CMK (cell line): ENCODE results near the gene SMG5.

Experiments
- DNase-seq: peaks from one replicate; pipeline ENCODE4 v3.0.0-alpha.2; 2010; ENCODE audit warnings: low read depth

The SMG5 gene

DNA sequence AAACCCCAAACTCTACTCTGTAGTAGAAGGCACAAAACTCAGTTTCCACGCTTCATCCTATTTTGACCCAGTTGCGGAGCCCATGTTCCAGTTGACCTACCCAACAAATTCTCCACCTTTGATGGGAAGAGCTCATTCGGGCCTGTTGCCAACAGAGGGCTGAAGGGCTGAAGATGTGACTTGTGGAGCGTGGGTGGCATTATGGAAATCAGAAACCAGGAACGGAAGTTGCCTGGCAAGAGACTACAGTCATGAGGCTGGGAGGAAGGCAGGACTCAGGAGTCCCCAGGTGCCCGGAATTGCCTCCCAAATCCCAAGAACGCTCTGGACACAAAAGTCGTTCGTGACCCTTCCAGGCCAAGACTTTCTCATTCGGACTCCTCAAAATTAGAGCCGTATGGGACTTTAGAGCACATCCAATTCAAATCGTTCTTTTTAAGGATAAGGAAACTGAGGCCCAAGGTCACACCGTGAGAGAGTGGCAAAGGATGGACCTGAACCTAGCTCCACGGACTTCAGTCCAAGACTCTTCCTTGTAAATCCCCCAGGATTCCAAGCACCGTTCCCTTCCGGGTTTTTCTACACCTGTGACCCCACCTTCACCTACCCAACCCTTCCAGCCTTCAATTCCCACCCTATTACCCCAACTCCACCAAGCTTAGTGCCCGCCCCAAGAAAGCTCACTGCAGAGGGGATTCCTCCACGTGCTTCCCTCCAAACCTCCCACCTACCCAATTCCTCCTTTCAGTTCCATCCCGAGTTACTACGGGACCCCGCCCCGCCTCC is 739 bp downstream of the SMG5 start:
- no peak for DNase-seq

DNA sequence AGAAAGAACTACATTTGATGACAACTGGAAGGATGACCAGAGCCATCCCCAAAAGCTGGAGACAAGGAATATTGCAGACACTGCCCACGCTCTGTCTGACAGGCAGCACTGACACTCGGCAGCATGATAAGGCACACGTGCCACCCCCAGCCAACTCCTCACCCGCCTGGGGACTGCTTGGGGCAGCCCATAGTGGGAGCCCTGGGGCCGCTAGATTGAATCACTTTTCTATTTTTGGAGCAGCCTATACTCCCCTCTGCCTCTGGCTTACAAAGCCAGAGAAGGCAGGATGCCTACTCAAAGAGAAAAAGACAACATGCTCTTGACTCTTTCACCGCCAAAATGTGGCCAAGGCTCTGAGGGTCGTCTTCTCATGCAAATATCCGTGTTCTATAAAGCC is 1.3 kb downstream of the SMG5 start:
- DNase-seq = no peak

GRCh38 chr1:156279837-156280236 is 2.8 kb downstream of the SMG5 start:
- no peak for DNase-seq

- DNase-seq = no peak
These were observed 5.7 kb downstream of the SMG5 start for GRCh38 chr1:156276966-156277381.

- no peak for DNase-seq
These were observed 6.1 kb downstream of the SMG5 start for GRCh38 chr1:156276532-156276931.

DNA sequence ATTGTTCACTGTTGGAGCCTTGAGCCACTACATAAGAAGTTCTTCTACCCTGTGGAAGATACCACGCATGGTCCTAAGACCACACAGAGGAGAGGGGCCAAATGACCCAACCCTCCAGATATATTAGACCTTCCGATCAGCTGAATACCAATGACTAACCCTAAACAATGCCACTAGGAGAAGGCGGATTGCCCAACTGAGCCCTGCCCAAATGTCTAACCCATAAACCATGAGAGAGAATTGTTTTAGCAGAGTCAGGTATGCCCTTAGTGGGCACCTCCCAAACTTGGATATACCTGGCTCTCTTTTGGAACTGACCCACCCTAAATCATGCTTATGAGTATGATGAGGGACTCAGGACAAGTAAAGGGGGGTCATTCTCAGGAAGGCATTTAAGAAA is 12.3 kb downstream of the SMG5 start:
- no peak for DNase-seq

- DNase-seq = no peak
These were observed 14.3 kb downstream of the SMG5 start for GRCh38 chr1:156268336-156268735.

DNA sequence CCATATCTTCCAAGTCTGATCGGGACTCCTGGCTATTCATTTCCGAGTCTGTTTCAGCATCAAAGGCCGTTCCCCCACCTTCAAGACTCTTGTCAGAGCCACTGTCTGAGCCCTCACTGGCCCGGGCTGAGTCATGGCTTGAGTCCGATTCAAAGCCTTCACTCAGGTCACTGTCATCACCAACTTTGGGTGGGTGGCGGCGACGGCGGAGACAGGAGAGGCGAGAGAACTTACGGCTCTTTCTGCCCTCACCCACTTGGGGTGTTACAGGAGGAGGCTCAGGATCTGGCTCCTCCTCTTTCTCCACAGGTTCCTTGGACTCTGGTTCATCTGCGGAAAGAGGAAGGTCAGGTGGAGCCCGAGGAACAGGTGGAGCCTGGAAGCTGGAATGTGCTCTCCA is 16.6 kb downstream of the SMG5 start:
- no peak for DNase-seq

GRCh38 chr1:156263288-156263655 is 19.4 kb downstream of the SMG5 start:
- DNase-seq = no peak

DNA sequence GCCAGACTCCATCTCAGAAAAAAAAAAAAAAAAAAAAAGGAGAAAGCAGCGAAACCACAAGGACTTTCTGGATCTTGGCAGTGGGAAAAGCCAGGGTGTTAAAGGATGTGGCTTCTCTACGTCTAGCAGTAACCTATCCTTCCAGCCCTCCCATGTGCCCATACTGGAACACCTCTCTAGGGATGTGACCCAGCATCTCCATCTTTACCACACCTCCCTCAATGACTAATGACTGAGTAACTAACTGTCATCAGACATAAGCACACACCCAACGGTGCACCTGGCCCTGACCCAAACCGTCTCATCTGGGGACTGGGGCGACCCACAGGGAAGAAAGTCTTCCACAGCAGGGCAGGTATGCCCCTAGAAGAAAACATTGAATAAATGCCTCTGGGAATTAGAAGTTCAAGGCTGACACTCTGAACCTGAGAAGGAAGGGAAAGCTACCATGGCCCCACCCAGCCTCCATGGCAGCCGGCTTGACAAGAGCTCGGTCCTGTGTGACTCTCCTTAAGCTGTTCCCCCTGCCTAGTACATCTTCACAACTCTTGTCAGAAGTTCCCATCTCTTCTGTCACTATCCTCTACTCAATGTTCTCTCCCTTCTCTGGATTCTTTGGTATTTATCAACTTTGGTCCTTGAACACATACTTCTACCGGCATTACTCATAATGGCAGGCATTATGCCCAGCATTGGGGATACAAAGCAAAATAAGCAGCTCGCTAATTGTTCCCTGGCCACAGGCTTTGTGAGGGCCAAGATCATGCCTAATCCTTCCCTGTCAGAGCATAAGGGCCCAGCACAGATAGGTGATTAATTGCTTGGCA is 20.0 kb downstream of the SMG5 start:
- DNase-seq = no peak

DNA sequence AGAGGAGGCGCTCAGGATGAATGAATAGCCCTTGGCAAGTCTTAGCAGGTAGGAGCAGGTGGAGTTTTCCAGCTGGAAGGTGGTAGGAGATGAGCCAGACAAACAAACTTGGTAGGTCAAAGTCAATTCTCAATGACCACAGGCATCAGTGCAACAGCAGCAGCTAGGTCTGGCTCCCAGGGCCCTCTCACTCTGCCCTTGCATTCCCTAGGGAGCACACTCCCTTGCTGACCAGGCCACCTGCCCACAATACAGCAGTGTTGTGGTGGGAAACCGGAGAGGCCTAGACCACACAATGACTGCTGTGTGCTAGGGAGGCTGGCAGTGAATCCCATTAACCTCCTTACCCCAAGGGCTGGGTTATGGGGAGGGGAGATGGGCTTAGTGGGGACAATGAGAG is 21.7 kb downstream of the SMG5 start:
- DNase-seq = no peak

DNA sequence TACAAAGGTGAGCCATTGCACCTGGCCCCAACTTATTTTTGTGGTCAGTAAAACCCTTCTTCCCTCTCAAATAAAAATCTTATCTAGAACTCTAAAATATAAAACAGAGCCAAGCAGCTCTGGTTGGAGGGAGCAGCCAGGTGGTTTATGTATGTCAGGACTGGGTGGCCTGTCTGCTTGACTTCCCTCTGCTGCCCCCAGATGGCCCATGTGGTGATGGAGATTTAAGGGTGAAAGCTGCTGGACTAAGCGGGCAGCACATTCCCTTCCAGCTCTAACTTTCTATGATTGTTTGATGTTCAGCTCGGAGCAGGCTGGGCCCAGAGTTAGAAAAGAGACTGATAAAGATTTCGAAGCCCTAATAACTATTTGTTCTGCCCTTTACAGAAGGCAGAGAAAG is 22.8 kb downstream of the SMG5 start:
- no peak for DNase-seq

GRCh38 chr1:156258859-156259258 is 23.8 kb downstream of the SMG5 start:
- no peak for DNase-seq

- DNase-seq = no peak
These were observed 24.9 kb downstream of the SMG5 start for GRCh38 chr1:156257711-156258110.

- DNase-seq = no peak
These were observed 29.0 kb downstream of the SMG5 start for GRCh38 chr1:156253634-156254033.

DNA sequence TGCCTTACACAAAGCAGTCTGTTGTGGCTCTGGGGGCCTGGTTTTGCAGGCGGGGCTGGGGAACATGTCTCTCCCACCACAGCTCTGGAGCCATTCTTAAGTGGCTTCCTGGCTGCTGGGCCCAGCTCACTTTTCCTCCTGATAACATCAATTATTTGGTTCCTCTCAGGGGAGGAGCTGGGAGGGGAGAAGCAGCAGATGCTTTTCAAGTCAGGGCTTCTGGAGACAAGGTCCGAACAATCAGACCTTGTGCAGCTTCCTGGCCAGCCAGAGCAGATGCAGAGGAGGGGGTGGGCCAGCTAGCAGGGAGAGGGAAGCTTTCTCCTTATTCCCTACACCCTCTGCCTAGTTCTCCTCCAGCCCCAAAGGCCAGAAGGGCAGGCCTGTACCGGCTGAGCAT is 31.1 kb downstream of the SMG5 start:
- peak; percentile 71 for DNase-seq

DNA sequence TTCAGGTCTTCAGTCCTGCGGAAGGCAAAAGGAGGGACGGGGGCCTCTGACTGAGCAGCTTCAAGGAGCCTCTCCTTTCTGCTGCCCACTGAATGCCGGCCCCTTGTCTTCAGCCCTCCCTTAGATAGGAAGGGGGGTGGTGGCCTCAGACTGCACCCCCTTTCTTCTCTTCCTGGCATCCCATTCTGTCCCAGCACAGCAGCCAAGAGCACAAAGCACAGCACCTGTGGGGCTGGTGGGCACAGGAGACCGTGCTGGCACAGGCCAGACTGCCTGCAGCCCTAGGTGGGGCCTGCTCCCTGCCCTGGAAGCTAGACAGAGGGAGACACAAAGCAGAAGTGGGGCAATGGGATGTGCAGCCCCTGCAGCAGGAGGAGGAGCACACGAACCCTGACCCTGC is 33.0 kb downstream of the SMG5 start:
- no peak for DNase-seq

- DNase-seq = no peak
These were observed 34.3 kb downstream of the SMG5 start for GRCh38 chr1:156248323-156248683.

DNA sequence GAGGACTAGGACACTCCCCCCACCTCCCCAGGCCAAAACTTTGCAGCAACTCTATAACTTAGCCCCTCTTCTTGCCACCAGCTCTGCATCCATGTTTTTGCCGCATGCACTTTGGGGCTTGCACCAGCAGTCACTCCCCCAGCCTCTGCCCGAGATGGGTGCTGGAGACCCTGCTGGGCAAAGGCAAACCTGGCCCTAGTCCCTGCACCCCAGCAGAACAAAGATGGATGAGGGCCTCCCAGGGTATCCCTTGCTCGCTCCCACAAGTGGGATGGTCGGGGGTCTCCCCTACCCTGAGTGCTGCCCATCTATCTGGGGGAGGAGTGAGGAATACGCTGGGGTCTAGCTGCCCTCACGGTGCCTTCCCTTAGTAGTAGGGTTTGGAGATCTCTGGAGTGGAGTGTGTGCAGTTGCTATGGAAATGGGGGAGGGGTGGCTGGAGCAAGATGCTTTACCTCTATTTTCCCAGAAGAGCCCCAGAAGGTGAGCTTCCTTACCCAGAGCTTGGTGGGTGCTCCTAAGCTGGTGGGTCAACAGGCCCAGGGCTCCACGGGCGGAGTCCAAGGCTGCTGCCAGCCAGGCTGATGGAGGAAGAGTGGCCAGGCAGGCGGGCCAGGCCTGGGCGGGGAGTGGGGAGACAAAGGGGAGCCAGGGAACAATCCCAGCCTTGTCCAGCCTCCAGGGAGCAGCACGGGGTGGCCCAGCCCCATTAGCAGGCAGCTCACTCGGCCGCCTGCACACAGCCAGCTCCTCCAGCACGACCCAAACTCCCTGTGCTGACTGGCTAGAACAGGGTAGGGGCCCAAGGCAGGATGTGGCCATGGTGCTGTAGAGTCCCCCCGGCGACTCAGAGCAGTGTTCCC is 34.9 kb downstream of the SMG5 start, which contains the start of gene PAQR6:
Gene PAQR6 (minus strand): TSS at position 597 of the 863 bp plus-strand sequence. CDS start 1,325 bp downstream, outside the sequence.
- DNase-seq = no peak

DNA sequence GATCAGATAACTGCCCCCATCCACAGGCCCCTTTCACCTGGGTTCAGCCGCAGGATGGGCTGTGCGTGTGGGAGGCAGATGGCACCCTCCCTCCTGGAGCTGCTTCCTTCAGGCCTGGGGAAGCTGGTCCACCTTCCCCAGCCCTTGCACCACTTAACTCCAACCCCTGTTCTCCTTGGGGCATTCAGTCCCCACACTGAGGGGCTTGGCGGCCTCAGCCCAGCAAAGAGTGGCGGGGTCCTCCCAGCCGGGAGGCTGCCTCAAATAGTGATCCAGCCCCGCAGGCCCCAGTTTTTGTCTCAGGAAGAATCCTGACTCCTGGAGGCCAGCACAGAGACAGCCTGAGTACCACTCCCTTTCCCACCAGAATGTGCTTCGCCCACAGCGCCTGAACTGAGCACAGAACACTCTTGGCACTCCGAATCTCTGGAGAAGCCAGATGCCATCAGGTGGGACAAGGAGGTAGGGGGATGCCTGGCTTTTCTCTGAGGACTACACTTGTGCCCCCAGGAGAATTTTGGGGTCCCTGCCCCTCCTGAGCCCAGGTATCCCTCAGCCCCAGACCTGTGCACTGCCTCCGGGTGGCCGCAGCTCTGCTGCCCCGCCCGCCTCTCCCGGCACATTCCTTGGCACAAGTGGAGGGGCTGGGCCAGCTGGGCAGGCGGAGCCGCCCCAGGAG is 35.7 kb downstream of the SMG5 start:
- no peak for DNase-seq

DNA sequence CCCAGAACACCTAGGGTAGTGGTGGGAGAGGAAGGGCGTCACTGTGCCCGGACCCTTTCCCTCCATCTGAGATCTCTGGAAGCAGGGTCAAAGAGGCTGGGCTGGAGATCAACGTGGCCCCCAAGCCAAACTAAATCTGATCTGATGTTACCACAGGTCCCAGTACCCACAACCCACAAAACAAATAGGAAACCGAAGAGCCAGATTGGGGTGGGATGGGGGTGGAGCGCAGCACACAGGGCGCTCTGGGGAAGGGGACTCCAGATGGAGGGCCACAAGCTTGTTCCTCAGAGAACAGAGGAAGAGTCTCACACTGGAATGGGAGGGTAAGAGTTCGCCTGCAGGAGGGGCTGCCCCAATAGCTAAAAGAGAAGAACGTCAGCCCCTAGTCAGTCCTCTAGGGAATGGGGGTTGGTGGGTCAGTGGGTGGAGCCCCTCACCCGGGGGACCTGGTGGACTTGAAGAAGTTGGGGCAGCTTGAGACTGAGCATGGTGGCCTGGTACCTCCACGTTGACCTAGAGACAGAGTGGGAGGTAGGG is 36.3 kb downstream of the SMG5 start:
- no peak for DNase-seq
